Measurements from ENCODE around the gene DCUN1D1.

DCUN1D1 gene

DNA sequence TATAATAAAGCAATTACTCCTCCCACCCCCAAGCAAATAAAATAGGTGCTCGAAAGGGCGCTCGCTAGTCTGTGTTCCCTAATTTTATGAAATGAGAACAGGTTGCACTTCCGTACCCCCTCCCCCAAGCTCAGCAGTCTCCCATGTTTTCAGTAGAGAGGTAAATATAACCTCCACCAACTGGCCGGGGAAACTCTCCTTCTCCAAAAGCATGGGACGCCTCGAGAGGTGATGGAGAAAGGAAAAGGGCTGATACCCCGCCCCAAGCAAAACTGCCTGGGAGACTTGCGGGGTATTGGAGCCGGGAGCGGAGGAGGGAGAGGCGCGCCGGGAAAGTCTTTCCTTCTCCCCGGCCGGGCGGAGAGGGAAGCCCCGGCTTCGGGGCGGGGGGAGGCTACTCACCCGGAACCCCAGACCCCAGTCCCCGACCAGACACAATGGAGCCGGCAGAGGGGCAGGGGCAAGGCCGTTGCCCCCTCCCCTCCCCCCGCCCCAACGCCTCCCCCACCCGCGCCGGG, 605 bp downstream of the DCUN1D1 start:
- no peak for TF ChIP-seq Cebpa-rat (IDR thresholded peaks at IDR 0.05)
- no peaks in the 10 kb centered on the region for H3K36me3 ChIP-seq
- H3K9ac ChIP-seq, result peak overlapping the region; percentile 90 to 96 (median 95)
- peak overlapping the region; percentile 83 to 99 (median 92) for H3K4me2 ChIP-seq
- H3K4me1 ChIP-seq, result peaks cover 28 to 52% (median 47%) of the 10 kb centered on the region in 10 experiments
- H4K20me1 ChIP-seq, result peaks cover 18 to 50% (median 47%) of the 10 kb centered on the region in 11 experiments; a peak in 21 of 22 replicates
- peak overlapping the region; percentile 85 to 97 (median 89) for H3K27ac ChIP-seq
- no peaks in the 10 kb centered on the region for H3K9me3 ChIP-seq (replicated peaks in 1 of 11)
- no peaks in the 10 kb centered on the region for H3K27me3 ChIP-seq
- peak overlapping the region; percentile 79 to 96 (median 90) for H3K4me3 ChIP-seq

DNA sequence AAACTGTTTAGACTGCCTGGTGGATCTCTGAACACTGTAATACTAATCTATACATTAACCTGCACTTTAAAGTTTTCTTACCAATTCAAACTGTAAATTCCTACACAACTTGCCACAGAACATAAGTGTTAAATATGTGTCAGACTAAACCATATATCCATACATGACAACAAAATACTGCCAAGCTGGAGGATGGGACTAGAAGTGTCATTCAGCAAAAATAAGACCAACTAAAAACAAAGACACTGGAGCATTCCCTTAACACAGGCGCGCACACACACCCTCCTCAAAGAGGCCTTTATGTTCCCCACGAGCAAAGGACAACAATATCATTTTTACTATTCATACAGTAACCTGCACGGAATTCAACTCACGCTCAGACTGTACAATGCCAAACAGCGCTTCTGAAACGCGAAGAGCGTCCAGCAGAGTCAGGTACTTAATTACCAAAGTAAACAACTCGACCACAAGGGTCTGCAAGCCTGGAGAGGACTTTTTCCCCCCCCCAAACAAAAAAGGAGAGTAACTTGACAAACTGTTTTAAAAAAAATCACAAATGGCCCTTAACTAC, 1.1 kb downstream of the DCUN1D1 start:
- no peaks in the 10 kb centered on the region for H3K27me3 ChIP-seq
- H3K4me3 ChIP-seq, result peak overlapping the region; percentile 79 to 96 (median 90)
- H3K27ac ChIP-seq, result peak overlapping the region; percentile 85 to 97 (median 89)
- H4K20me1 ChIP-seq, result peaks cover 18 to 55% (median 49%) of the 10 kb centered on the region in 11 experiments; a peak in 21 of 22 replicates
- H3K4me2 ChIP-seq, result peak overlapping the region; percentile 83 to 99 (median 92)
- H3K4me1 ChIP-seq, result peaks cover 28 to 52% (median 47%) of the 10 kb centered on the region in 10 experiments
- no peaks in the 10 kb centered on the region for H3K36me3 ChIP-seq
- no peaks in the 10 kb centered on the region for H3K9me3 ChIP-seq (replicated peaks in 1 of 11)
- peak overlapping the region; percentile 90 to 96 (median 95) for H3K9ac ChIP-seq
- TF ChIP-seq Cebpa-rat (IDR thresholded peaks at IDR 0.05), result no peak

DNA sequence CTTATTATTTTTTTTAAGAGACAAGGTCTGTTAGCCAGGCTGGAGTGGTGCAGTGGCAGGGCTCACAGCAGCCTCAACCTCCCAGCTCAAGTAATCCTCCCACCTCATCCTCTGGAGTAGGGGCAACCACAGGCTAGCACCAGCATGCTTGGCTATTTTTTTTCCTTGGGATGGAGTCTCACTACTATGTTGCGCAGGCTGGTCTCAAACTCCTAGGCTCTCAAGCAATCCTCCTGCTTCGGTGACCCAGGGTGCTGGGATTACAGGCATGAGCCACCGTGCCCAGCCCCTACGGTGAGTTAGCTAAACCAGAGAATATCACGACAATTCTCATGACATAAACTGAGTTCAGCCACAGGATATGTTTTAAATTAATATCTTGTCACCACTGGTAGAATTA, 2.0 kb downstream of the DCUN1D1 start:
- H3K27me3 ChIP-seq, result no peaks in the 10 kb centered on the region
- H3K4me3 ChIP-seq, result peak overlapping the region in 9 of 10 experiments; percentile 79 to 96 (median 89); a peak in 15 of 20 replicates
- no peak overlapping the region; a peak in 1 of 22 replicates for H3K27ac ChIP-seq
- peaks cover 0 to 8% (median 7%) of the 10 kb centered on the region in 11 experiments; a peak in 8 of 22 replicates for H3K36me3 ChIP-seq
- TF ChIP-seq Cebpa-rat (IDR thresholded peaks at IDR 0.05), result no peak
- peak overlapping the region; percentile 83 to 99 (median 92) for H3K4me2 ChIP-seq
- H4K20me1 ChIP-seq, result peaks cover 23 to 63% (median 53%) of the 10 kb centered on the region in 11 experiments; a peak in 21 of 22 replicates
- H3K9ac ChIP-seq, result peak overlapping the region in 10 of 11 experiments; percentile 90 to 96 (median 95); a peak in 17 of 22 replicates
- H3K9me3 ChIP-seq (replicated peaks in 1 of 11), result no peaks in the 10 kb centered on the region
- H3K4me1 ChIP-seq, result peaks cover 28 to 52% (median 47%) of the 10 kb centered on the region in 10 experiments

DNA sequence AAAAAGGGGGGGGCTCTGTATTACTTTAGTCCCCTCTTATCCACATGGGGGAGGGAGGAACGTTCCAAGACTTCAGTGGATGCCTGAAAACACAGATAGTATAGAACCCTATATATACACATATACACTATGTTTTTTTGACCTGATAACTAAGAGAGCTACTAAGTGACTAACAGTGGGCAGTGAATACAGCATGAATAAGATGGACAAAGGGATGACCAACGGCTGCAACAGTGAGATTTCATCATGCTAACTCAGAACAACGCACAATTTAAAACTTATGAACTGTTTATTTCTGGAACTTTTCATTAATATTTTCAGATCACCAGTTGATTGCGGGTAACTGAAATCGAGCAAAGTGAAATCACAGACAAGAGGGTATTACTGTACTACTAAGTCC, 7.3 kb downstream of the DCUN1D1 start:
- Histone ChIP-seq H3K4me2 (no peak overlapping the region), H3K27ac (no peak overlapping the region), H4K20me1 (peaks cover 40 to 98% (median 77%) of the 10 kb centered on the region in 11 experiments; a peak in 21 of 22 replicates), H3K4me3 (no peak overlapping the region), H3K27me3 (no peaks in the 10 kb centered on the region), H3K9me3 (replicated peaks in 1 of 11) (no peaks in the 10 kb centered on the region), H3K36me3 (peaks cover 0 to 26% (median 15%) of the 10 kb centered on the region in 11 experiments; a peak in 11 of 22 replicates), H3K9ac (no peak overlapping the region), H3K4me1 (peaks cover 13 to 58% (median 37%) of the 10 kb centered on the region in 10 experiments)
- TF ChIP-seq Cebpa-rat (IDR thresholded peaks at IDR 0.05), result no peak

DNA sequence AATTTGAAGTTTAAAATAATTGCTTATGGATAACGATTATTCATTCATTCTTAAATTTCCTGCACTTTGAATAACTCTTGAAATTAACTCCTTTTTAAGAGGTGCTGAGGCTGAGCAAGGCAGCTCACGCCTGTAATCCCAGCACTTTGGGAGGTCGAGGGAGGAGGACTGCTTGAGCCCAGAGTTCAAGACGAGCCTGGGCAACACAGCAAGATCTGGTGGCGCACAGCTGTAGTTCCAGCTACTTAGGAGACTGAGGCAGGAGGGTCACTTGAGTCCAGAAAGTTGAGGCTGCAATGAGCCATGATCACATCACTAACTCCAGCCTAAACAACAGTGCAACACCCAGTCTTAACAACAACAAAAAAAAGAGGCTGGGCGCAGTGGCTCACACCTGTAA, 8.0 kb downstream of the DCUN1D1 start:
- peaks cover 13 to 58% (median 36%) of the 10 kb centered on the region in 10 experiments for H3K4me1 ChIP-seq
- H3K9me3 ChIP-seq (replicated peaks in 1 of 11), result no peaks in the 10 kb centered on the region
- no peak overlapping the region for H3K27ac ChIP-seq
- peaks cover 0 to 26% (median 15%) of the 10 kb centered on the region in 11 experiments; a peak in 11 of 22 replicates for H3K36me3 ChIP-seq
- no peaks in the 10 kb centered on the region for H3K27me3 ChIP-seq
- TF ChIP-seq Cebpa-rat (IDR thresholded peaks at IDR 0.05), result no peak
- no peak overlapping the region for H3K9ac ChIP-seq
- H3K4me3 ChIP-seq, result no peak overlapping the region
- H4K20me1 ChIP-seq, result peaks cover 38 to 98% (median 77%) of the 10 kb centered on the region in 11 experiments; a peak in 20 of 22 replicates
- peak overlapping the region in 1 of 11 experiments; percentile 7; a peak in 3 of 22 replicates for H3K4me2 ChIP-seq

DNA sequence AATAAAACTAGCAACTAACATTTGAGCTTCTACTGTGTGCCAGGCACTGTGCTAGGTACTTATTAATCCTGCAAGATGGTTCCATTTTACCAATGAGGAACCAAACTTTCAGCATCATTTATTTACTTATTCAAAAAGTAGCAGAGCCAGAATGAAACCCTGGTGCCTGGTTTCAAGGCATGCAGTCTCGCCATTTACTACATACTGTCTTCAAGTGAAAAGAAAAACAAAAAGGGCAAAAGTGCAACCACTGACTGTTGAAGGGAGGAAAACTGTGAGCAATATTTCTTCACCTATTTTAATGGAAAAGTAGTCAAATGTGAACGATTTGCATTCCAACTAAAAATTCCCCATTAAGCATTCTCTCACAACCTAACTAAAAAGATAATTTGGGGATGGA, 8.7 kb downstream of the DCUN1D1 start:
- no peaks in the 10 kb centered on the region for H3K9me3 ChIP-seq (replicated peaks in 1 of 11)
- H4K20me1 ChIP-seq, result peaks cover 31 to 99% (median 78%) of the 10 kb centered on the region in 11 experiments; a peak in 20 of 22 replicates
- H3K4me2 ChIP-seq, result no peak overlapping the region
- H3K36me3 ChIP-seq, result peaks cover 0 to 26% (median 15%) of the 10 kb centered on the region in 11 experiments; a peak in 11 of 22 replicates
- no peaks in the 10 kb centered on the region for H3K27me3 ChIP-seq
- H3K4me1 ChIP-seq, result peaks cover 14 to 60% (median 35%) of the 10 kb centered on the region in 10 experiments
- H3K27ac ChIP-seq, result no peak overlapping the region
- no peak overlapping the region for H3K4me3 ChIP-seq
- no peak overlapping the region for H3K9ac ChIP-seq
- no peak for TF ChIP-seq Cebpa-rat (IDR thresholded peaks at IDR 0.05)

DNA sequence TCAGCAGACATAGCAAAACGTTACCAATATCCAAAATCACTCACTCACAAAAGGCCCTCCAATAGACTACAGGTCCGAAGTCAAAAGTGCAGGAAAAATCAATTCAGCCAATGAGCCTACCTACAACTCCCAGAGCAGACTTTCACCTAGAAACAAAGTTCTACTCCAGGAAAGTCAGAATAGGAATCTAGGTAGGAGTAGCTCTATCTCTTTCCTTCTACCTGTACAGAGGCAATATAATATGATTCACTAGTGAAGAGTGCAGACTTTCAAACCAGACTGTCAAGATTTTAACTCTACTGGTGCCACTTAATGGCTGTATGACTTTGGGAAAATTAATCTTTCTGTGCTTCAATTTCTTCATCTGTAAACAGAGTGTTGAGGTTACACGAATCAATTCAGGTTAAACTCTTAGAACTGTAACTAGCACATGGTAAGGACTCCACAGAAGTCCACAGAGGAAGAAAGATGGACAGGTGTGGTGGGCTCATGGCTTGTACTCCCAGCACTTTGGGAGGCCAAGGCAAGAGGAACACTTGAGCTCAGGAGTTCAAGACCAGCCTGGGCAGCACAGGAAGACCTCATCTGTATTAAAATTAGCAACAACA, 9.4 kb downstream of the DCUN1D1 start:
- Histone ChIP-seq H3K4me3 (no peak overlapping the region), H3K36me3 (peaks cover 0 to 26% (median 15%) of the 10 kb centered on the region in 11 experiments; a peak in 11 of 22 replicates), H4K20me1 (peaks cover 29 to 99% (median 80%) of the 10 kb centered on the region in 11 experiments; a peak in 20 of 22 replicates), H3K27ac (no peak overlapping the region), H3K9ac (no peak overlapping the region), H3K27me3 (no peaks in the 10 kb centered on the region), H3K4me2 (no peak overlapping the region), H3K4me1 (peaks cover 20 to 62% (median 36%) of the 10 kb centered on the region in 10 experiments), H3K9me3 (replicated peaks in 1 of 11) (no peaks in the 10 kb centered on the region)
- TF ChIP-seq Cebpa-rat (IDR thresholded peaks at IDR 0.05), result no peak

DNA sequence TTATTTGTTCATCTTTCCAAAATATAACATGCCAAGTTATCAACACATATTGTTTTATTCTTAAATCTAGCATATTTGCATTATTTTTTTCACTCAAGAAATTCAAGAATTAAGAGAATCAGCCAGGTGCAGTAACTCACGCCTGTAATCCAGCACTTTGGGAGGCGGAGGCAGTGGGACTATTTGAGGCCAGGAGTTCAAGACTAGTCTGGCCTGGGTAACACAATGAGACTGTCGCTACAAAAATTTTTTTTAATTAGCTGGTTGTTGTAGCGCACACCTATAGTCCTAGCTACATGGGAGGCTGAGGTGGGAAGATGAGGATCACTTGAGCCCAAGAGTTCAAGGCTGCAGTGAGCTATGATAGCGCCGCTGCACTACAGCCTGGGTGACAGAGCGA, 10.5 kb downstream of the DCUN1D1 start:
- Histone ChIP-seq H3K4me3 (no peak overlapping the region), H3K4me1 (peaks cover 20 to 64% (median 29%) of the 10 kb centered on the region in 10 experiments), H3K9me3 (replicated peaks in 1 of 11) (no peaks in the 10 kb centered on the region), H3K36me3 (peaks cover 0 to 33% (median 18%) of the 10 kb centered on the region in 11 experiments; a peak in 13 of 22 replicates), H3K27me3 (no peaks in the 10 kb centered on the region), H3K9ac (no peak overlapping the region), H3K27ac (peak overlapping the region in 3 of 11 experiments; percentile 40 to 70 (median 57); a peak in 5 of 22 replicates), H4K20me1 (peaks cover 19 to 97% (median 75%) of the 10 kb centered on the region in 11 experiments; a peak in 20 of 22 replicates), H3K4me2 (peak overlapping the region in 3 of 11 experiments; percentile 25 to 83 (median 81); a peak in 4 of 22 replicates)
- no peak for TF ChIP-seq Cebpa-rat (IDR thresholded peaks at IDR 0.05)
